Stimulated activated CD4-positive, alpha-beta T cell treated with anti-CD3 and anti-CD28 coated beads, Interleukin-1b, Interleukin-23, amount 100 ng/mL, for 24 hours (primary cell): ENCODE results near the gene RPL37.
"Not testable (repeated sequence)": the region's sequence is repeated elsewhere in the genome, so short reads cannot be mapped to it uniquely, and the experiment has no call there.

ENCODE experiments used
- DNase-seq, 4 experiments: peaks; one replicate each; pipeline ENCODE4 v3.0.0-alpha.2; 2020; ENCODE audit warnings: low read depth in 4 of 4, low spot score in 1 of 4

Gene RPL37

GRCh38 chr5:40798012-40798800, 36.8 kb downstream of the RPL37 start, which contains the start of gene PRKAA1:
PRKAA1 (minus strand) TSS chr5:40798374; CDS start chr5:40798189, 185 bp downstream.
- DNase-seq: peak; percentile 56 to 80 (median 74)

- DNase-seq: peak; percentile 46 to 70 (median 54)
Observed at GRCh38 chr5:40797273-40798011, 37.6 kb downstream of the RPL37 start.

- DNase-seq: no peak
Observed at GRCh38 chr5:40796487-40796889, 38.5 kb downstream of the RPL37 start.

DNA sequence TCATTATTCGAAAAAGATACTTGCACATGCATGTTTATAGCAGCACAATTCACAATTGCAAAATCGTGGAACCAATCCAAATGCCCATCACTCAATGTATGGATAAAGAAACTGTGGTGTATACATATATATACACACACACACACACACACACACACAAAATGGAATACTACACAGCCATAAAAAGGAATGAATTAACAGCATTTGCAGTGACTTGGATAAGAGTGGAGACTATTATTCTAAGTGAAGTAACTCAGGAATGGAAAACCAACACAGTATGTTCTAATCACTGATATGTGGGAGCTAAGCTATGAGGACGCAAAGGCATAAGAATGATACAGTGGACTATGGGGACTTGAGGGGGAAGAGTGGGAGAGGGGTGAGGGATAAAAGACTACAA, 40.1 kb downstream of the RPL37 start:
- not testable (repeated sequence) for DNase-seq

GRCh38 chr5:40794340-40794739, 40.7 kb downstream of the RPL37 start:
- DNase-seq: not testable (repeated sequence)

GRCh38 chr5:40792691-40793090, 42.3 kb downstream of the RPL37 start:
- DNase-seq: not testable (repeated sequence)

DNA sequence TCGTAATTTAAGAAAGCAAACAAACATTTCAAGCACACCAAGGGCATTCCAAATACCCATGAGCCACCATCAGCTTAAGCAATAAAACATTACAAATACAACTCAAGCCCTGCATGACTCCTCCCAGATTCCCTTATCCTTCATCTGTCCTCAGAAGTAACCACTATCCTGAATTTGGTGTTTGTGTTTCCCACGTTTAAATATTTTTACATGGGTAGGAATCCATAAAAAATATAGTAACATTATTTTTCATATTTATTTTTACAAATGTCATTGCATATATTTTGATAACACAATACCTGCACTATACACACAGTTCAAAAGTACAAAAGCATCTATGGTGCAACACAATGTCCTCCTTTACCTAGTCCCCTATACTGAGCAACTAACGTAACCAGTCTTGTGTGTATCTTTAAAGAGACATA, 43.3 kb downstream of the RPL37 start:
- DNase-seq: no peak

GRCh38 chr5:40790947-40791593, 44.0 kb downstream of the RPL37 start:
- no peak for DNase-seq

- not testable (repeated sequence) for DNase-seq
Observed at GRCh38 chr5:40788941-40789340, 46.1 kb downstream of the RPL37 start.

DNA sequence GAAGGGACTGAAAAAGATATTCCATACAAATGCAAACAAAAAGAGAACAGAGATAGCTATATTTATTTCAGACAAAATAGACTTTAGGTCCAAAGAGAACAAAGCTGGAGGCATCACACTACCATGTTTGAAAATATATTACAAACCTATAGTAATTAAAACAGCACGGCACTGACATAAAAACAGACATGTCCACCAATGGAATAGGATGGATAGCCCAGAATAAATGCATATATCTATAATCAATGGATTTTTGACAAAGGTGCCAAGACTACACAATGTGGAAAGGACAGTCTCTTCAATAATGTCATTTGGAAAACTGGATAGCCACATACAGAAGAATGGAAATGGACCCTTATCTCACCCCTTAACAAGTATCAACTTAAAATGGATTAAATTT, 47.0 kb downstream of the RPL37 start:
- DNase-seq: no peak

DNA sequence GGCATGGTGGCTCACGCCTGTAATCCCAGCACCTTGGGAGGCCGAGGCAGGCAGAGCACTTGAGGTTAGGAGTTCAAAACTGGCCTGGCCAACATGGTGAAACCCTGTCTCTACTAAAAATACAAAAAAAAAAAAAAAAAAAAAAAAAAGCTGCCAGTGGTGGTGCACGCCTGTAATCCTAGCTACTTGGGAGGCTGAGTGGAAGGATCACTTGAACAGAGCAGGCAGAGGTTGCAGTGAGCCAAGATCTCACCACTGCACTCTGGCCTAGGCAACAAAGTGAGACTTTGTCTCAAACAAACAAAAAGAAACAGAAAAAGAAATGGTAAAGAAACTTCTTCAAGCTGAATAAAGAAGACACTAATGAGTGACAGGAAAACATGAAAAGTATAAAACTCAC, 48.4 kb downstream of the RPL37 start:
- not testable (repeated sequence) for DNase-seq

GRCh38 chr5:40784916-40785315, 50.1 kb downstream of the RPL37 start:
- no peak for DNase-seq

GRCh38 chr5:40784027-40784653, 50.9 kb downstream of the RPL37 start:
- DNase-seq: no peak

DNA sequence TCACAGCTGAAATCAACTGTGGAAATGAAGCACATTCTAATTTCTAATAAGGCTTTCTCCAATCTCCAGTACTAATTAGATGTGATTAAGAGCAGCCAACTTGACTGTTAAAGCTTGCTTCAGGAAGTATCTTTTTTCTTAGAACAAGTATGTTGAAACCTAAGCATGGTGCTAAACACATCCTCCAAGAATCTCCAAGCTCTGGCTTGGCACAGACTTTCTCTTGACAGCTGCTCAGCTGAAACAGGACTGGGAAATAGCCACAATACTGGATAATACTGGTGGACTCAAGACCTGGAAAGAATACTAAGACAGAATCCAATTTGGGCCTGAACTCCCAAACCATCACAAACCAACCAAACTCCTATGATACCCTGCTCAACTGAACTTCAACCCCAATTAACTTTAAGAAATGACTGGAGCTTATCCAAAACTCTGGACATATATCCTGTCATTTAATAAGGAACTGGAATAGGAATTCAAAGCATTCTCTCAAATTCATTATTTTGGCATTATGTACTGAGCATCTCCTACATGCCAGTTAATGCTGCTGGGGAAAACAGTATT, 53.1 kb downstream of the RPL37 start:
- DNase-seq: no peak

DNA sequence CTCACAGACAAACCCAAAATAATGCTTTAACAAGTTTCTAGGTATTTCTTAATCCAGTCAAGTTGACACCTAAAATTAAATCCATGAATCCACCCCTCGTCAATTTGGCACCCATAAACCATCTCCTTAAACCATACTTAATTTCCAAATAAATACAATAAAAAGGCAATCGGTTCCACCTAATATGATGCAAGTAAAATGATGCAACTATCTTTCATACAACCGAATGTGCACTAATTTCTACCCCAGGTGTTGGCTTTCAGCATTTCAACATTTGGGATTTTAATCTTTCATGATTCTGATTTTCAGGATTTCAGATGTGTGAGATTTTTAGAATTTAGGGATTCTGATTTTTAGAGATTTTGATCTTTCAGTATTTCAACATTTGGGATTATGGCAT, 54.2 kb downstream of the RPL37 start:
- DNase-seq: no peak

- DNase-seq: no peak
Observed at GRCh38 chr5:40780199-40780598, 54.8 kb downstream of the RPL37 start.

GRCh38 chr5:40779561-40779960, 55.5 kb downstream of the RPL37 start:
- no peak for DNase-seq

DNA sequence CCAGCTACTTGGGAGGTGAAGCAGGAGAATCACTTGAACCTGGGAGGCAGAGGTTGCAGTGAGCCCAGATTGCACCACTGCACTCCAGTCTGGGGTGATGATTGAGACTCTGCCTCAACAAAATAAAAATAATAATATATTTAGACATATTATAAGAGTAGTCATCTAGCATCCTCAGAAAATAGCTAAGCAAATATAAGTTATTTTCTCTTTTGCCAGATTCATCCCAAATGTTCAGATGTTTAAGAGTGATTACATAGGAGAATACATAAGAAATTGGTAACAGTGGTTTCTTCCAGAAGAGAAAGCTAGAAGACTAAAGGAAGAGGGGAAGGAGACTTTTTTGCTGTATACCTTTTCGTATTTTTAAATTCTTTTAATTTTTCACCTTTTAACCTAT, 56.9 kb downstream of the RPL37 start:
- DNase-seq: no peak

DNA sequence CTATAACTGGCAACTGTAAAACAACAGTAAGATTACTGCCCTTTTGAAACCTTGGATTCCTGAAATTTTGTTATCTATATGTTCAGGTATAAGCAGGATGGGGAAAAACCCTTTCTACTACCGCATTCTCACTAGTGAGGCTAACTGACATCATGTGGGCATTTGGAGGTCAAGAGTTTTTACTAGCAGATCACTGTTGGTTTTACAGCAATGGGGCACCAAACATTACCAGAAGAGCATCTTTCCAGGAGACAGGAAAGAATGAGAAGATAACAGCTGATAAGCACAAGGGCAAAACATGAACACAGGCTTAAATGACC, 58.4 kb downstream of the RPL37 start:
- no peak for DNase-seq

DNA sequence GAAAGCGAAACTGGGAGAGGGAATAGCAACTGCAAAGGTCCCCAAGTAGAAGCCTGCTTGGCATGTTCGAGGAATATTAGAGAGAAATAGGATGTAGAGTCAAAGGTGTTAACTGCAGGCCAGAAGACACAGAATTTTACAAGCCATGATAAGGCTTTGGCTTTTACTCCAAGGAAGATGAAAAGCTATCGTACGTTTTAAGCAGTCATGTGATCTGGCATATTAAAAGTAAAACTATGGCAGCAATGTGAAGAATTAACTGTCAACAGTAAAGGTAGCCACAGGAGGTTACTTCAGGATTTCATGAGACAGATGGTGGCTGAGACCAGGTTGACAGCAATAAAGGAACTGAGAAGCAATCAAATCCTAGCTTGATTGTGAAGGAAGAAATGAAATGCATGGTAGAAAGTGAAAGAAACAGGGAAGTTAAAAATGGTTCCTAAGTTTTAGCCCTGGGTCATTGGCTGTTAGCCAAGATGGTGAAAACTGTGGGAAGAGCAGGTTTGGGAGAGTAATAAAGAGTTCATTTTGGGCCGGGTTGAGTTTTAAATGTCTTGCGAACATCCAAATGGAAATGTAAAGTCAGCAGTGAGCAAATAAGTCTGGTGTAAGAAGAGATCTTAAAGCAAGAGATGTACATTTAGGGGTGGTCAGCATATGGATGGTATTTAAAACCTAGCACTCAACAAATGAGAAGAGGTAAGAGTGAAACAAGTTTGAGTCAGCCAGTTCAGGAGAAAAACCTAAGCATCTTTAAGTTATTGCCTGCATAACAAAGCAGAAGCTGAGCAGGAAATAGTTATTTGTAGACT, 59.0 kb downstream of the RPL37 start:
- DNase-seq: no peak
